Peyer's patch (tissue), 4 donors: ENCODE measurements around the gene MED8. TPM values are rescaled to one million over a fixed set of nuclear protein-coding genes. Genes with fewer than 3 reads are reported as not detected.

ENCODE experiments used
- DNase-seq, 3 donors: peaks; one replicate each; pipeline ENCODE4 v3.0.0-alpha.2; 2017 to 2019
- H3K27ac ChIP-seq, 4 donors: fragments of 200-600 bp; sonication (generic); one replicate each; pipeline ENCODE4 v1.5.1; 2016 to 2019
- H3K27me3 ChIP-seq, 2 donors: fragments of 200-600 bp; sonication (generic); one replicate each; pipeline ENCODE4 v1.5.1; 2019
- H3K36me3 ChIP-seq, 3 donors: fragments of 200-600 bp; sonication (generic); one replicate each; pipeline ENCODE4 v1.5.1; 2016 to 2019
- H3K4me1 ChIP-seq, 4 donors: fragments of 200-600 bp; sonication (generic); one replicate each; pipeline ENCODE4 v1.5.1; 2016 to 2019
- H3K4me3 ChIP-seq, 4 donors: fragments of 200-600 bp; sonication (generic); 1 replicate in 3 of 4; 2 replicates in 1 of 4; pipeline ENCODE4 v1.5.1; 2016 to 2019; ENCODE audit warnings: mild to moderate bottlenecking in 1 of 4
- H3K9me3 ChIP-seq, 4 donors: fragments of 200-600 bp; sonication (generic); one replicate each; pipeline ENCODE4 v1.5.1; 2016 to 2019; ENCODE audit warnings: mild to moderate bottlenecking in 1 of 4
- CTCF ChIP-seq, 6 experiments: fragments of 450-650 bp in 4 of 6; fragments of 200-600 bp in 2 of 6; sonication (generic) in 1 of 6; IDR thresholded peaks; one replicate each; pipeline ENCODE4 v1.5.1; 2017 to 2019; ENCODE audit warnings: antibody characterized with exemption in 6 of 6, mild to moderate bottlenecking in 3 of 6, moderate library complexity in 1 of 6
- POLR2A ChIP-seq, 2 donors: fragments of 450-650 bp; IDR thresholded peaks; one replicate each; pipeline ENCODE4 v1.5.1; 2017; ENCODE audit warnings: antibody characterized with exemption in 2 of 2, mild to moderate bottlenecking in 2 of 2, moderate library complexity in 2 of 2
- total RNA-seq, 4 donors: library from RNA; depleted of rRNA; stranded (reverse); fragments of >200 nt; gene quantifications; one replicate each; pipeline ENCODE4 v1.1.0, GENCODE V29; 2016

Gene MED8
- total RNA-seq, 4 donors from 2014 or later, result 36.1 to 58.6 (median 38.7) TPM

- no peak for DNase-seq
- Histone ChIP-seq H3K9me3 (no peaks in the 10 kb centered on the region), H3K4me1 (no peaks in the 10 kb centered on the region), H3K27me3 (no peaks in the 10 kb centered on the region), H3K36me3 (no peaks in the 10 kb centered on the region), H3K27ac (no peak within 1 kb of the TSS), H3K4me3 (no peak within 1 kb of the TSS)
- TF ChIP-seq CTCF (IDR thresholded peaks at IDR 0.05) (no peak), POLR2A (IDR thresholded peaks at IDR 0.05) (no peak)
Measured at GRCh38 chr1:43337588-43337987, 52.0 kb downstream of the MED8 start, which contains the start of gene MPL. Gene MPL, plus strand, starts transcription at chr1:43337818. Its CDS starts 31 bp downstream, at chr1:43337849.

- Histone ChIP-seq H3K27me3 (no peaks in the 10 kb centered on the region), H3K27ac (no peak overlapping the region), H3K36me3 (no peaks in the 10 kb centered on the region), H3K9me3 (no peaks in the 10 kb centered on the region), H3K4me1 (peaks cover 0 to 8% (median 0%) of the 10 kb centered on the region in 4 donors), H3K4me3 (no peak overlapping the region)
- DNase-seq, result no peak
- TF ChIP-seq CTCF (IDR thresholded peaks at IDR 0.05) (no peak), POLR2A (IDR thresholded peaks at IDR 0.05) (no peak)
Measured at GRCh38 chr1:43334453-43335205, 55.0 kb downstream of the MED8 start.

Other genes with a start within 250 kb of the MED8 start
- 10 to 100 TPM; 12.8 to 62.7 (median 23.3) TPM for gene EBNA1BP2, start 217.5 kb downstream of the MED8 start, total RNA-seq
- gene CFAP57, start 217.5 kb downstream of the MED8 start, total RNA-seq, result not detected
- gene TMEM125, start 119.8 kb downstream of the MED8 start, total RNA-seq, result 10 to 100 TPM; 14.0 to 87.7 (median 74.8) TPM
- 10 to 100 TPM in 3 of 4 donors, 1 to 10 TPM in 1; 4.1 to 80.9 (median 74.4) TPM for gene C1orf210, start 104.2 kb downstream of the MED8 start, total RNA-seq
- gene TIE1, start 88.8 kb downstream of the MED8 start, total RNA-seq, result 10 to 100 TPM in 2 of 4 donors, 1 to 10 TPM in 2; 5.6 to 38.8 (median 8.9) TPM
- not detected for gene MPL, start 52.0 kb downstream of the MED8 start, total RNA-seq
- 10 to 100 TPM in 1 of 4 donors, 1 to 10 TPM in 3; 3.4 to 14.9 (median 6.3) TPM for gene CDC20, start 30.8 kb downstream of the MED8 start, total RNA-seq
- 100 to 1,000 TPM in 1 of 4 donors, 10 to 100 TPM in 3; 29.7 to 101 (median 71.3) TPM for gene ELOVL1, start 21.8 kb downstream of the MED8 start, total RNA-seq
- 100 to 1,000 TPM in 2 of 4 donors, 10 to 100 TPM in 2; 76.9 to 129 (median 104) TPM for gene SZT2, start 99 bp upstream of the MED8 start, total RNA-seq
- gene HYI, start 64.1 kb upstream of the MED8 start, total RNA-seq, result 100 to 1,000 TPM; 127 to 210 (median 169) TPM
- 100 to 1,000 TPM; 149 to 613 (median 528) TPM for gene PTPRF, start 141.1 kb upstream of the MED8 start, total RNA-seq